Right ventricle myocardium inferior (tissue), 1 donor: ENCODE measurements around the gene BFSP1. TPM values are rescaled to one million over a fixed set of nuclear protein-coding genes. Genes with fewer than 3 reads are reported as not detected.

Experiments
- ATAC-seq: fragments of 200-7000 bp; cut with Tn5 transposase; one replicate; pipeline ENCODE4 v1.9.1; 2020; ENCODE audit warnings: mild to moderate bottlenecking, moderate library complexity
- DNase-seq: peaks from one replicate; pipeline ENCODE4 v3.0.0; 2021; ENCODE audit errors: missing footprints
- intact Hi-C: fragments of 100-400 bp; cut with DNase I; formaldehyde crosslinking; loops from one replicate; pipeline ENCODE4 v1.11.0; 2022
- long read RNA-seq: library from polyadenylated mRNA; unstranded; transcript quantifications from one replicate; pipeline ENCODE4 v2.0.0, GENCODE V29; 2021
- total RNA-seq: library from RNA; stranded (reverse); fragmentation: NEBNext Ultra II Directional; extraction: Animal tissue kit (Norgen Biotek cat#: 25700); gene quantifications from one replicate; pipeline ENCODE4 v1.2.1, GENCODE V29; 2021
- donor health status: DM: no; HTN: yes; CAD: no; lungs with severe emphysema.

The BFSP1 gene
- 0.57 TPM for total RNA-seq
- long read RNA-seq: 0 reads

DNA sequence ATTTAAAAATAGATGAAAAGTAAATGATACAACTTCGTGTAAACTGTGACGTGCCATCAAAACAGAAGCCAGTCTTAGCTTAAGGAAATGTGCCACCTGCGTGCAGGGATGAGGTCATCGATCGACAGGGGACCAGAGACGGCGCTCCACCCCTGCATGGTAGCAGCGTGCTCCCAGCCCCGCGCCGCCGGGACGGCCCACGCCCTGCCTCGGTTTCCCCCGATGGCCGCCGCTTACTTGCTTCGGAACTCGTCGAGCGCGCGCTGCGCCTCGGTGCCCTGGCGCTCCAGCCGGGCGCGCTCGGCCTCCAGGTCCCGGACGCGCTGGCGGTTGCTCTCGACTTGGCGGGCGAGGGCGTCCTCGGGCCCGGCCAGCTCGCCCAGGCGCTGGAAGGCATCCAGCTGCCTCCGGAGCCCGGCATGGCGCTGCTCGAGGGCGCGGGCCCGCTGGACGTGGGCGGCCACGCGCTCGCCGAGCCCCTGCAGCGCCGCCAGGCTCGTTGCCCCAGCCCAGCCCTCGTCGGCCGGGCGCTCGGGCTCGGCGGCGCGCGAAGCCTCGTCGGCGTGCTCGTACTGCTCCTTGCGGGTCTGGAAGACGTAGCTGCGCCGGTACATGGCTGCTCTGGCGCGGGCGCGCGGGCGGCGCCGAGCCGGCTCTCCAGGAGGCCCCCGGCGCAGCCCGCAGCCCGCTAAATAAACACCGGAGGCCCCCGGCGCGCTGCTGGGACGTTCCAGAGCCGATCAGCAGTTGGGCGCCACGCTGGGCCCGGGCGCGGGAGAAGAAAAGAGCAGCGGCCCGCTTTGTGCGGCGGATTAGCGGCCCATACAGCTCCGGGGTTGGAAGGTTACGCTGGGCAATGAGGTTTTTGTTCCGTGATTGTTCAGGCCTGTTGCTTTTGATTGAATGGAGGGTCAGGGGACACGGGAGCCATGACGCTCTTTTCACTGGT lies at the start of gene BFSP1:
BFSP1 (minus strand) TSS at position 664 of the 949 bp plus-strand sequence; CDS start at position 614, 50 bp downstream.
- peak; percentile 82 for ATAC-seq
- peak; percentile 75 for DNase-seq
- intact Hi-C loops: loop anchor here (10.0 kb wide), 1 partner anchor 464 kb away; no protein-coding TSS in a partner anchor

DNA sequence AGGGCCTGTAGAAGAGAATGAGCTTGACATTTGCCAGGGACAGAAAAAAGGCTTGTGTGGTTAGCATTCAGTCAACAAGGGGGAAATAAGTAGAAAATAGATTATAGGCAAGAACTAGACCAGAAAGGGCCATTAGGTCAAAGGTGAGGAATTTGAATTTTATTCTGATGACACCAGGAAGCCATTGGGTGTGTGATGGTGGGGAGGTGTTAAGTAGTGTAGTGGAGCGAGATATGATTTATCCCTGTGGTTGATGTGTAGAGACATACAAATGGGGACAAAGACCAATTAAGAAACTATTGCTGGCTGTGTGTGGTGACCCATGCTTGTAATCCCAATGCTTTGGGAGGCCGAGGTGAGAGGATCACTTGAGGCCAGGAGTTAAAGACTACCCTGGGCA lies 49.7 kb upstream of the BFSP1 start:
- ATAC-seq (no peak), DNase-seq (no peak)
- intact Hi-C loops: no loop called here

DNA sequence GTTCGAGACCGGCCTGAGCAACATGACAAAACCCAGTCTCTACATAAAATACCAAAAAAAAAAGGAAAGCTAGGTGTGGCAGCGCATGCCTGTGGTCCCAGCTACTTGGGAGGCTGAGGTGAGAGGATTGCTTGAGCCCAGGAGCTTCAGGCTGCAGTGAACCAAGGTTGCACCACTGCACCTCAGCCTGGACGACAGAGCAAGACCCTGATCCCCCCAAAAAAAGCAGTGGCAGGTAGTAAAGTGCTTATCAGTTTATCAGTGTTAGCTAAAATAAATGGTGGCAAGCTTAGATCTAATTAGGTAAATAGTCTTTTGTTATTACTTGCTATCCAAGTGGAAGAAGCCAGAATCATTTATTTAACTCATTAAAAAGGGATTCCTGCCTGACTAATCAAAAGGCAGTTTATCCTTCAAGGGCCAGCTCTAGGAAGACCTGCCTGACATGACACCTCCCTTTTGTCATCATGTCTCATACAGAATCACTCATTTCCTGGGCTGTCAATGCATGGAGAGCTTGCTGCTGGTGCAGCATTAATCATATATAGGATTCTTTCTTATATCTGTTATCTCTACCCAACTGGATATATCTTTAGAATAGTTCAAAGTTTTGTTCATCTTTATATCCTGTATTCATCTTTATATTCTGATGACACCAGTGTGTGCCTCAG lies 48.3 kb upstream of the BFSP1 start:
- ATAC-seq (no peak), DNase-seq (no peak)
- intact Hi-C loops: no loop called here

DNA sequence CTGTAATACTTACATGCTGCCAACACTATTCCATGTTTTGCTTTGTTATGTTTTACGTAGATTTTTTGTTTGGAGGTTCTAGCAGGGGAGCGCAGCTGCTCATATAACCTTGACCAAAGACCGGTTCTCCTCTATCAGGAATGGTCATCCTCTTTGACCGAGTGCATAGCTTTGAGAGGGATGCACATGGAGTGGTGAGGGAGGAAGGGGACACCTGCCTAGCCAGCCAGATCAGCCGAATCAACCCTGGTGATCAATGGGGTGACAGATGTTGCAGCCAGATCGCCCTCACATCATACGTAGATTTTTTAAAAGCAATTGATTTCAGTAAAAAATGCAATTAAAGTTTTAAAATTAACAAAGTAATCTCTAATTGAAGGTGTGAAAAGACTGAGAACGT lies 45.0 kb upstream of the BFSP1 start:
- intact Hi-C loops: no loop called here
- ATAC-seq: no peak

DNA sequence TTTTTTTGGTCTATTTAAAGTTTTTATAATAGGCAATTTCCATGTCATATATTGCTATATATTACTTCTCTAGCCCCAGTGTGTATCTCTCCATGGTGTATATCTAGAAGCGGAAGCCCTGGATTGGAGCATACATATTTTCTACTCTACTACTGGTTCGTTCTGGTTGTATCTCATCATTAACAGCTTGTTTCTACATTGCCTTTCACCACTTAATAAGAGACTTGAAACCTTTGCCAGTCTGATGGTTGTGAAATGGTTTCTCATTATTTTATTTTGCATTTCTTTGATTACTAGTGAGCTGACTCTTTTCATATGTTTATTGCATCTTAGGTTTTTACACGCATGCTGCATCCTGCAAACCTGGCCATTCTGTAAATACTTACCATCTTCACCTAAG lies 42.3 kb upstream of the BFSP1 start:
- DNase-seq (no peak), ATAC-seq (no peak)
- intact Hi-C loops: loop anchor here (5.0 kb wide), 1 partner anchor 34 kb away; no protein-coding TSS in a partner anchor

More for the DNA sequence above, 45.0 kb upstream of the BFSP1 start:
- no peak for DNase-seq

DNA sequence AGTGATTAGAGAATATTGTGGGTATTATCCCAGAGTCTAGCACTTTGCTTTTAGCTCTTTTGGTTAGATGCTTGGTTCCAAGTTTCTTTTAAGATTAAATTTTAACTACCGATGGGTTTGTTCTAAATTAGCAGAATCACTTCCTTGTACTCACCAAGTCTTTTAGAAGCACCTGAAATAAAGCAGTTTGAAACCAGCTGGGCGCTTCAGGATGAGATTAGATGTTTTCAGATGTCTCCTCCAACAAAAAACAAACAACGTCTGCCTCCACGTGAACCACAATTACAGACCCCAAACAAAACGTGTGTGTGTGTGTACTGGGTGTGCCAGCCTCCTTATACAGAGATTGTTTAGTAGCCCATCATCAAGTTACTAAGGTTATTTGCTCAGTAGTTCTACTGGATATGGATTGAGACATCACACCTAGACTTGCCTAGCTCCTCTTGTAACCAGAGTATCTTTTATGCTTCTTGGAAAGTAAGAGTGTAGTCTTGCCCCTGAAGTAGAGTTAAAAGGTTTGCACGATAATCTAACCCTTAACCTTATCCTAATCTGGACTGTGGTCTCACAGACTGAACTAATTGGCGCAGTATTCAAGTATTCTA lies 41.0 kb upstream of the BFSP1 start:
- intact Hi-C loops: loop anchor here (5.0 kb wide), 1 partner anchor 35 kb away; no protein-coding TSS in a partner anchor
- DNase-seq: no peak
- ATAC-seq: no peak

DNA sequence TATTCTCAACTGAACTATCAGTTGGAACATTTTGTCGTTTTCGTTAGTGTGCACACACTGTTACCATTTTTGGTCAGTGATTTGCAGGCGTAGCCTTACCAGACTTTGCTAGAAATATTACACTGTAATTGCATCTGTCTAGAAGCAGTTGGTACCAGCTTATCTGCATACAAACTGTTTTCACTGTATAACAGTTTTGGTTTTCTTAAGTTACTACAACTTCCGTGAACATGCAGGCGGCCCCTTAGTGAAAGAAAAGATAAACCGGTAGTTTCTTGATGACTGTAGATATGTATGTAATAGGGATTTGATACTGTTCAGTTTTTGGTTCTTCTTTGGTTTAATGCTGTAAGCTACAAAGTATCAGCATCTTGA lies 40.0 kb upstream of the BFSP1 start:
- intact Hi-C loops: loop anchor here (5.0 kb wide), 1 partner anchor 36 kb away; no protein-coding TSS in a partner anchor
- ATAC-seq: no peak
- no peak for DNase-seq

DNA sequence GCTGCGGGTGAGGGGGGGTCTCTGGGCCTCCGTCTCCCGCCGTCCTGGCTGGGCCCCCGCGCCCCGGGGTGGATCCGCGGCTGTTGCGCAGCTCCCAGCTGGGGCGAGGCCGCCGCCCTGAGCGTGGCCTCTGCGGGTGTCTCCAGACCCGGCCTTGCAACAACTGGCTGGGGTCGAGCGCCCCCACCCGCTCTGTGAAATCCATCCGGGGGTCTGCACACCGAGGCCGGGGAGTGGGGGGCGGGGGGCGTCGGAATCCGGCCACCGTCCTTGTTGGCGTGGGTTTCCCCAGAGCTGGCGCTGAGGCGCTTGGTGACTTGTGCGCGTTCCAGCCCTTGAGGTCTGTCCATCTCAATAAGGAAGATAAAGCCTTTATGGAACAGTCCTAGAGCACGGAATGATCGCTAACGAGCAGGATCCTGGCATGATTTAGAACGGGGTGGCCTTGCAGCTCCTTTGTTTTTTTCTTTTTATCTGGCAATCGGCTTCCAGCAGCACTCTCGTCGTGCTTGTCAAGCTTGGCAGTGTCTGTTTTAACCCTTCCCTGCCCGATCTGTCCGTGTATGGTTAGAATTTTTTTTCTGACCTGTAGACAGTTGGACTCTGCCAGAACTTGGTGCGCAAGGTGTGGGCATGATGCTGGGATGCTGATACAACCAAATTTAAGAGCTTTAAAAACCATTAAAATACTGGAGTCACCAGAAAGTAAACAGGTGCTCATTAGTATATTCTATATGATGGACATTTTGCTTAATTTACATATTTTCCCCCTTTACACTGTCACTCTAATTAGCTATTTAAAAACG lies 39.4 kb upstream of the BFSP1 start:
- intact Hi-C loops: loop anchor here (5.0 kb wide), 1 partner anchor 37 kb away; no protein-coding TSS in a partner anchor
- peak; percentile 75 for DNase-seq
- peak; percentile 60 for ATAC-seq

DNA sequence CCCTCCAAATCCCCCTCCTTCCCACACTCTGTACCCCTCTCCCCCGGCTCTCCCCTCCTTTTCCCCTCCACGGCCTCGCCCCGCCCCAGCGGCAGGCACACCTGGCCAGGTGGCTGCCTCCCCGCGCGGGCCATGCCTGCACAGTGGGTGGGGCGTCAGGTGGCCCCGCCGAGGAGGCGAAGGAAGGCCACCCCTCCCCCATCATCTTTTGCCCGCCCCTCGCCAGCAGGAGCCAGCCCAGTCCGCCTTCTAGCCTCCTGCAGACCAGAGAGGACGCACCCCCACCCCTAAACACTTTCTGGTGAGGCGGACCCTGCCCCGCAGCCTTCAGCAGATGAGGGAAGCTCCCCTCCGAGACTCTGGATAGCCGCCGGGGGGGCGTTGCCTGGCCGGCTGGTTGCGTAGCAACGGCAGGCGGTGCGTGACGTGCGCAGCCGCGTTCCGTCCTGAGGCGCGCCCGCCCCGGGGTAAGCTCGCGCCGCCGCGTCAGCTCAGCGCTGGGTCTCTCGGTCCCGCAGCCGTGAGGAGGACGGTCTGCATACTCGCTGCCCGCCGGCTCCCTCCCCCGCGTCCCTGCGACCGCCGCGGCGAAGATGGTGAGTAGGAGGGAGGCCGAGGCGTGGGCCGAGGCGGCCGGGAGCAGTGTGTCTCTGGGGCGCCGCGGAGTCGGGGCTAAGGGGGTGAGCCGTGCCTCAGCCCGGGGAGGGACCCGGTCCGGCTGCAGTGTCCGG lies 38.6 kb upstream of the BFSP1 start, which contains the start of gene DSTN:
DSTN (plus strand) TSS at position 460 of the 731 bp plus-strand sequence; CDS start at position 594, 134 bp downstream.
- ATAC-seq: peak; percentile 93
- intact Hi-C loops: loop anchor here (5.0 kb wide), 1 partner anchor 38 kb away; no protein-coding TSS in a partner anchor
- DNase-seq: peak; percentile 96

DNA sequence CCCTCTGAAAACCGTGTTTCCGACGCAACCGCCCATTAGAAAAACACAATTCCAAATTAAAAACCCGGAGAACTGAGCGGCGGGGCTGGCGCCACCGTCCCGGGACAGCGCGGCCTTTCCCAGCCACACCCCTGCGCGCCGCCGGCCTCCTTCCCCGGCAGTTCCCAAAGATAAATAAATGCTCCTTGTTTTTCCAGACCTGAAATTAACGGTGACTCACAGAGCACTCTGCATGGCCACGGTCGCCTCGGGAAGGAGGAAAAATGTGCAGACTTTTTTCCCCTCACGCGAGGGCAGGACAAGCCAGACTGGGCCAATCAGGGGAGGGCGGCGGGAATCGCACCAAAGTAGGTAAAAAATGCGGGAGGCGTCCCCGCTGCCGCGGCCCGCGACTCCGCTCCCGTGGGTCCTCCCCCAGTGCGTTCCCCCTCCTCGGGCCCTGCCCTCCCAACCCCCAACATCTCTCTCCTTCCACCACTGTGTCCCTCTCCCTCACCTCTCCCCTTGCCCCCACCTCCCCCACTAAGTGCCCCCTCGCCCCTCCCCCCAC lies 37.9 kb upstream of the BFSP1 start:
- DNase-seq (peak; percentile 89), ATAC-seq (peak; percentile 83)
- intact Hi-C loops: no loop called here

DNA sequence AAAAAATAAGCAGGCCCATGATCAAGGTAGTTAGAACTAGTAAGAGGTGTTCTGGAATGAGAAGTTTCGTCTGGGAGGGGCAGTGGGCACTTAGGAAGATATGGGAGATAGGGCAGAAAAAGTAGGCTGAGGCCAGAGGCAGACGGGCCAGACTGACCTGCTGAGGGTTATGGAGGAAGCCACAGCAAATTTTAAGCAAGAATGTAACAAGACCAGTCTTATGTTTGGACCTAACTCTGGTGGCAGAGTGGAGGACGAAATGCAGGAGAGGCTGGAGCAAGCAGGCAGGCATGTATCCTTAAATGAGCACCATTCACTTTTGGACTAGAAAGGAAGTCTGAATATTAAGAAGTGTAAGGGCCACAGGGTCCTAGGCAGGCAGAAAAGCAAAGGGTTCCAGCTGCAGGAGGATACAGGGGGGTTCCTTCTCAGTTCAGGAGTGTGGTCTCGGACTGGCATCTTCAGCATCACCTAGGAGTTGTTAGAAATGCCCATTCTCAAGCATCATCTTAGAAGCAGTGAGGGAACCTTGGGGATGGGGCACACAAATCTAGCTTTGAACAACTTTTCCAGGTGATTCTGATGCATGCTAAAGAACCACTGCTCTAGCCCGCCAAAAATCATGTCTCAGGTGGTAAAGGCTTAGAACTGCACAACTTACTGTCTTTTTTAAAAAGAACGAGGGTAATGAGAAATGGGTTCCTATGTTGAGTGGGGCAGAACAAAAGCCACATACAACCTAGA lies 37.0 kb upstream of the BFSP1 start:
- DNase-seq: no peak
- intact Hi-C loops: no loop called here
- no peak for ATAC-seq

DNA sequence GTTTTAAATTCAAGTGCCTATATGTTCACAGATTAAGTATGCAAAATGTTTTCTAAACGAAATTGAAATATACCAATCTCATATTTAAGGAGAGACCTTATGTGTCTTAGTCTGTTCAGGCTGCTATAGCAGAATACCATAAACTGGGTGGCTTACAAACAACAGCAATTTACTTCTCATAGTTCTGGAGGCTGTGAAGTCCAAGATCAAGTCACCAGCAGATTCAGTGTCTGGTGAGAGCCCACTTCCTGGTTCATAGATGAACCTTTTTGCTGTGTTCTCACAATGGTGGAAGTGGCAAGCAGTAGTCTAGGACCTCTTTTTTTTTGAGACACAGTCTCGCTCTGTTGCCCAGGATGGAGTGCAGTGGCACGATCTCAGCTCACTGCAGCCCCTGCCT lies 35.2 kb upstream of the BFSP1 start:
- no peak for ATAC-seq
- intact Hi-C loops: no loop called here

DNA sequence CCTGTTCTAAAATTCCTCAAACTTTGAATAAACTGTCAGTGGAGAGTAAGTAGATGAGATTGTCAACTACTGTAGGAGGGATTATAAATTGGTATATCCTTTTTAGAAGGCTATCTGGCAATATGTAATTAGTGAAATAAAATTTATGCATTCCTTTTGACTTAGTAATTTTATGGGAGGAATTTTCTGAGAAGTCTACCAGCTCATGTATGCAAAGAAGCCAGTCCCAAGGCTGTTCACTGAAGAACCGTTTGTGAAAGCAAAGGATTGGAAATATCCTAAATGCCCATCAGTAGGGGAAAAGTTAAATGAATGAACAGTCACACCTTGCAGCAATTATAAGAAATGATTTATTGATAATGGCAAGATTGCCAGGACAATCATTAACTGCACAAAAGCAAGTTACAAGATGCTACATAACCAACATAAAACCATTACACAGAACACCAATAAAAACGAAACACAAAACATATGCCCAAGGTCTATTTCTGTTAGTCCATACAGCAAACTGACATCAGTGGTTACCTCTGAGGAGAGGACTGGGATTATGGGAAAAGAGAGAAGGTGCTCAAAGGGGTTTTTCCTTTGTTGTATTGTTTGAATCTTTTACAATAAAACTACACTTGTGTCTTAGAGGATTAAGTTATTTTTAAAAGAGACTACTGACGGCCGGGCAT lies 34.1 kb upstream of the BFSP1 start:
- DNase-seq (no peak), ATAC-seq (no peak)
- intact Hi-C loops: no loop called here

More for the DNA sequence above, 35.2 kb upstream of the BFSP1 start:
- DNase-seq: no peak

DNA sequence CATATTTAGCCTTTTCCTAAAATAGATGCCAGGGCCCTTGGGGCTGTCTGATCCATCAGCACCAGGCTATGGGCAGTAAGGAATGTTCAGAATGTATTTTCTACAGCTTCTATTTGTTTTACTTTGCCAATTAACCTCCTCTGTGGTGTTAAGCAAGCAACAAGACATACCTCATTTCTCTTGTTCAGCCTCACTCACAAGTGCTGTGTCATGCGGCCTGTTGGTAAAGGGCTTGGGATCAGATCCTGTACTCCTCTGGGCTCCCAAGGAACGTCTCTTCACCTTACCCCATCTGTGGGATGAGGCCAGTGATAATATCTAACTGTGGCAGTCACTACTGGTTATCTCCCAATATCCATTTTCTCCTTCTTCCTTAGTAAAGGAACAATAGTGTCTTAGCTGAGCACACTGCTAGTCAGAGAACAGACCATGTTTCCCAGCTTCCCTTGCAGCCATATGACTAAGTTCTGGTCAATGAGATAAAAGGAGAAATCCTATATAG lies 31.7 kb upstream of the BFSP1 start:
- peak; percentile 78 for ATAC-seq
- intact Hi-C loops: no loop called here
- no peak for DNase-seq

DNA sequence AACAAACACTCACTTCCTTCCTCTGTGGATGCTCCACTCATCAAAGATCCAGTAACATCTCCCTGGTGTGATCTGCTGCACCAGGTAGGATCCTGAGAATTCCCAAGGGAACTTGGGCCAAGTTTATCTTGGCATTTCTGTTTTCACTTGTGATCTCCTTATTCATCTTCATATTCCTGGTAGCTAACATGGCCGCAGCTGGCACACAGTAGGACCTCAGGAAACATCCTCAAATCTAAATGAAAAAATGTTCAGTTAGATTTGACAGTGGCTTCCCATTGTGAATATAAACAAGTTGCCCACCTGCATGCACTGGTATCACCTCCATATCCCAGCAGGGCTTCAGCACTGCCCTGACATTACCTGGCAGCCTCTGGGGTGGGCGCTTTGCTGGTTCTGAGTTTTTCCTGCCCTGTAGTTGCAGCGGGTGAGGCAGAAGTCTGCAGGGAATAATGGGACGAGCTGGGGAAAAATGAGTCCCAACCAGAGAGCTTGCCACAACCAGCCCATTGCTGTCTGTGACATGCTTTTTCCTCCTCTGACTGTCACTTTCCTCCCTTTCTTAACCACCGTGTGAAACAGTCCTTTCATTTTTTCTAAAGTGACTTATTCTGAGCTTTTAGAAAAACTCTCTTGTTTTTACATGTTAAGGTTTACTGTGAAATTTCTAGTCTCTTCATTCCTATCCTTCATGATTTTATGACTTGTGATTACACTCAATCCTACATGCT lies 29.3 kb upstream of the BFSP1 start:
- intact Hi-C loops: no loop called here
- ATAC-seq (no peak), DNase-seq (no peak)
